ENCODE data around the gene EGR1. TPM values are rescaled to one million over a fixed set of nuclear protein-coding genes. Genes with fewer than 3 reads are reported as not detected.

The EGR1 gene
- total and polyA plus RNA-seq, 10 donors, result 2.7 to 138 (median 9.2) TPM

- no peaks in the 10 kb centered on the region for H3K27me3 ChIP-seq (replicated peaks in 1 of 7)
- H3K4me1 ChIP-seq, result no peaks in the 10 kb centered on the region
- H3K9me3 ChIP-seq, result no peaks in the 10 kb centered on the region
- no peak overlapping the region for H3K27ac ChIP-seq
- H3K36me3 ChIP-seq, result peaks cover 0 to 25% (median 11%) of the 10 kb centered on the region in 6 donors
- WGBS, 5 donors, result 85 to 95% (median 90%) methylated on average over 11 of the region's 11 CpGs
- no peak for TF ChIP-seq CTCF (IDR thresholded peaks at IDR 0.05 in 8 of 11, conservative IDR thresholded peaks at IDR 0.05 in 3 of 11)
- no peak for TF ChIP-seq POLR2AphosphoS5 (IDR thresholded peaks at IDR 0.05)
- no peak for TF ChIP-seq POLR2A (IDR thresholded peaks at IDR 0.05)
- no peak overlapping the region for H3K4me3 ChIP-seq
- DNase-seq, result no peak
- intact Hi-C loops (cut with DNase I; ENCODE audit: low total_unique reads), result loop anchor here (2.0 kb wide), 1 partner anchor 52 kb away; no protein-coding TSS in a partner anchor
These were observed 37.2 kb downstream of the EGR1 start for GRCh38 chr5:138502521-138502920.

GRCh38 chr5:138503487-138504270 lies 38.4 kb downstream of the EGR1 start:
- Histone ChIP-seq H3K27me3 (replicated peaks in 1 of 7) (no peaks in the 10 kb centered on the region), H3K9me3 (no peaks in the 10 kb centered on the region), H3K36me3 (peaks cover 0 to 37% (median 22%) of the 10 kb centered on the region in 6 donors), H3K27ac (no peak overlapping the region), H3K4me3 (no peak overlapping the region), H3K4me1 (no peaks in the 10 kb centered on the region)
- intact Hi-C loops (cut with DNase I; ENCODE audit: low total_unique reads), result loop anchor here (2.0 kb wide), 1 partner anchor 53 kb away; no protein-coding TSS in a partner anchor
- 40 to 46% (median 42%) methylated on average over 6 of the region's 6 CpGs for WGBS, 5 donors
- DNase-seq, result no peak
- TF ChIP-seq CTCF (IDR thresholded peaks at IDR 0.05 in 8 of 11, conservative IDR thresholded peaks at IDR 0.05 in 3 of 11) (peak; percentile 64 to 85 (median 77)), POLR2A (IDR thresholded peaks at IDR 0.05) (no peak), POLR2AphosphoS5 (IDR thresholded peaks at IDR 0.05) (peak in 1 of 3 donors; percentile 36)

- Histone ChIP-seq H3K27me3 (replicated peaks in 1 of 7) (no peaks in the 10 kb centered on the region), H3K4me3 (no peak overlapping the region), H3K9me3 (no peaks in the 10 kb centered on the region), H3K4me1 (no peaks in the 10 kb centered on the region), H3K27ac (peak overlapping the region in 1 of 8 donors; percentile 20), H3K36me3 (peaks cover 0 to 48% (median 33%) of the 10 kb centered on the region in 6 donors)
- TF ChIP-seq POLR2A (IDR thresholded peaks at IDR 0.05) (no peak), POLR2AphosphoS5 (IDR thresholded peaks at IDR 0.05) (no peak), CTCF (IDR thresholded peaks at IDR 0.05 in 8 of 11, conservative IDR thresholded peaks at IDR 0.05 in 3 of 11) (no peak)
- no peak for DNase-seq
- 64 to 81% (median 78%) methylated on average over 4 of the region's 4 CpGs for WGBS, 5 donors
- intact Hi-C loops (cut with DNase I; ENCODE audit: low total_unique reads), result no loop called here
These were observed 39.5 kb downstream of the EGR1 start for GRCh38 chr5:138504799-138505198.

Data from spleen (tissue), 11 donors.